Suprapubic skin (tissue), 4 donors: Measurements from ENCODE around the gene ZNF24. TPM values are rescaled to one million over a fixed set of nuclear protein-coding genes. Genes with fewer than 3 reads are reported as not detected.

Experiments used
- DNase-seq, 2 donors: peaks; one replicate each; pipeline ENCODE4 v3.0.0-alpha.2; 2019; ENCODE audit warnings: low spot score in 2 of 2
- H3K27ac ChIP-seq: fragments of 200-600 bp; sonication (generic); one replicate; pipeline ENCODE4 v1.5.1; 2019
- H3K27me3 ChIP-seq: fragments of 200-600 bp; sonication (generic); one replicate; pipeline ENCODE4 v1.5.1; 2019
- H3K36me3 ChIP-seq: fragments of 200-600 bp; sonication (generic); one replicate; pipeline ENCODE4 v1.5.1; 2019
- H3K4me1 ChIP-seq: fragments of 200-600 bp; sonication (generic); one replicate; pipeline ENCODE4 v1.5.1; 2019
- H3K4me3 ChIP-seq: fragments of 200-600 bp; sonication (generic); one replicate; pipeline ENCODE4 v1.5.1; 2019; ENCODE audit warnings: mild to moderate bottlenecking
- H3K9me3 ChIP-seq: fragments of 200-600 bp; sonication (generic); one replicate; pipeline ENCODE4 v1.5.1; 2019
- CTCF ChIP-seq, 2 donors: fragments of 200-600 bp in 1 of 2; fragments of 450-650 bp in 1 of 2; sonication (generic) in 1 of 2; IDR thresholded peaks; one replicate each; pipeline ENCODE4 v1.5.1; 2016 to 2019; ENCODE audit warnings: antibody characterized with exemption in 2 of 2, mild to moderate bottlenecking in 1 of 2, moderate library complexity in 1 of 2
- EP300 ChIP-seq: sonication (generic); formaldehyde crosslinking; IDR thresholded peaks from one replicate; pipeline ENCODE4 v1.6.1; 2017; ENCODE audit warnings: antibody characterized with exemption
- POLR2A ChIP-seq, 2 donors: fragments of 450-650 bp; IDR thresholded peaks; one replicate each; pipeline ENCODE4 v1.6.1; 2017; ENCODE audit warnings: antibody characterized with exemption in 2 of 2, mild to moderate bottlenecking in 2 of 2, moderate library complexity in 2 of 2
- POLR2AphosphoS5 ChIP-seq, 3 donors: sonication (generic); formaldehyde crosslinking; IDR thresholded peaks; one replicate each; pipeline ENCODE4 v1.6.1; 2017; ENCODE audit warnings: antibody characterized with exemption in 3 of 3
- WGBS: methylation state at CpG from one replicate; pipeline ENCODE4 v1.1.5; 2018; 5-methylcytosine and 5-hydroxymethylcytosine counted together
- total RNA-seq, 4 donors: library from RNA; depleted of rRNA; stranded (reverse); fragments of >200 nt; gene quantifications; one replicate each; pipeline ENCODE4 v1.1.0, GENCODE V29; 2016

The ZNF24 gene
- total RNA-seq, 4 donors from 2014 or later, result 28.9 to 46.4 (median 37.4) TPM

DNA sequence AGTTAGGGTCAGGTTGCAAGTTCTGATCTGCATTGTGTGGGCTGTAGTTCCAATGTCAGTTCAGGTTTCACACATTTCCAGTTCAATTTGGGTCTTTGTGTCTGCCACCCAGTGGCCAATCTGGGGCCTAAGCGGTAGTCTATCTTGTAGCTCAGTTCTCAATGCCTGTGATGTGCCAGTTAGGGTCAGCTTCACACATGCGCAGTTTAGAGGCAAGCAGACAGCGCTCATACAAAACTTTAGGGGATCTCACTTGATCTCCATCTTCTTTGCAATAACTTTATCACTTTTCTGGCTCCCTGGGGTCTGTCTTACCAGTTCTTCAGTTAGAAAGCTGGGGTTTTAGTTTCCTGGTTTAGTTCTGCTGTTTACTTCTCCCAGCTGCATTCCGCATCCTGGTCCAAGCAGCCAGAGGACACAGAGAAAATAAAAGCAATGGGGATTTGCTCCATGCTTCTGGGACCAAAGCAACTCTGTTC lies 11.0 kb upstream of the ZNF24 start:
- DNase-seq, result peak; percentile 68 to 83
- H3K27me3 ChIP-seq, result no peaks in the 10 kb centered on the region
- H3K4me3 ChIP-seq, result no peak overlapping the region
- TF ChIP-seq CTCF (IDR thresholded peaks at IDR 0.05), result peak; percentile 28 to 60
- no peak for TF ChIP-seq POLR2A (IDR thresholded peaks at IDR 0.05)
- TF ChIP-seq EP300, result no peak
- H3K27ac ChIP-seq, result no peak overlapping the region
- 34% methylated on average over 4 of the region's 4 CpGs for WGBS
- no peaks in the 10 kb centered on the region for H3K36me3 ChIP-seq
- H3K4me1 ChIP-seq, result no peaks in the 10 kb centered on the region
- H3K9me3 ChIP-seq, result no peaks in the 10 kb centered on the region

DNA sequence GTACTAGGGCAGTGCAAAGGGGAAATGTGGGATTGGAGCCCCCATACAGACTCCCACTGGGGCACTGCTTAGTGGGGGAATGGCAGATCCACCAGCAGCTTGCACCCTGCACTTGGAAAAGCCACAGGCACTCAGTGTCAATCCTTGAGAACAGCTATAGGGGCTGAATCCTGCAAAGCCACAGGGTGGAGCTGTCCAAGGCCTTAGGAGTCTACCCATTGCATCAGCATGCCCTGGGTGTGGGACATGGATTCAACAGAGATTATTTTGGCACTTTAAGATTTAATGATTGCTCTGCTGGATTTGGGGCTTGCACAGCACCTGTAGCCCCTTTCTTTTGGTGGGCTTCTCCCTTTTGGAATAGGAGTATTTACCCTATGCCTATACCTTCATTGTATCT lies 8.6 kb upstream of the ZNF24 start:
- Histone ChIP-seq H3K9me3 (no peaks in the 10 kb centered on the region), H3K27ac (no peak overlapping the region), H3K27me3 (no peaks in the 10 kb centered on the region), H3K4me1 (no peaks in the 10 kb centered on the region), H3K36me3 (no peaks in the 10 kb centered on the region), H3K4me3 (no peak overlapping the region)
- DNase-seq, result no peak
- TF ChIP-seq CTCF (IDR thresholded peaks at IDR 0.05) (no peak), POLR2AphosphoS5 (IDR thresholded peaks at IDR 0.05) (no peak), EP300 (no peak), POLR2A (IDR thresholded peaks at IDR 0.05) (no peak)

DNA sequence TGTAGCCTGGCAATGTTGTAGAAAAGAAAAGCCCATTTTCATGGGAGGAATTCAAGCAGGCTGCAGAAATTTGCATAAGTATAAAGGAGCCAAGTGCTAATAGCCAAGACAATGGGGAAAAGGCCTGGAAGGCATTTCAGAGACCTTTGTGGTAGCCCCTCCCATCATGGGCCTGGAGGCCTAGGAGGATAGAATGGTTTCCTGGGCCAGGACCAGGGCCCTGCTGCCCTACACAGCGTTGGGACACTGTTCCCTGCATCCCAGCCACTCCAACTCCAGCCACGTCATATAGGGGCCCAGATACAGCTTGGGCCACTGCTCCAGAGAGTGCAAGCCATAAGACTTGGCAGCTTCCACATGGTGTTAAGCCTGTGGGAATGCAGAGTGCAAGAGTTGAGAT lies 8.1 kb upstream of the ZNF24 start:
- TF ChIP-seq CTCF (IDR thresholded peaks at IDR 0.05), result no peak
- no peak for TF ChIP-seq EP300
- no peak for TF ChIP-seq POLR2A (IDR thresholded peaks at IDR 0.05)
- TF ChIP-seq POLR2AphosphoS5 (IDR thresholded peaks at IDR 0.05), result no peak
- H3K4me1 ChIP-seq, result no peaks in the 10 kb centered on the region
- no peaks in the 10 kb centered on the region for H3K9me3 ChIP-seq
- H3K27me3 ChIP-seq, result no peaks in the 10 kb centered on the region
- WGBS, result 100% methylated on average over 2 of the region's 2 CpGs
- no peaks in the 10 kb centered on the region for H3K36me3 ChIP-seq
- H3K27ac ChIP-seq, result no peak overlapping the region
- no peak overlapping the region for H3K4me3 ChIP-seq
- no peak for DNase-seq

GRCh38 chr18:35348001-35348400 lies 3.8 kb upstream of the ZNF24 start:
- peaks cover 15% of the 10 kb centered on the region for H3K4me1 ChIP-seq
- 70% methylated on average over 3 of the region's 3 CpGs for WGBS
- DNase-seq, result no peak
- H3K27ac ChIP-seq, result no peak overlapping the region
- H3K27me3 ChIP-seq, result no peaks in the 10 kb centered on the region
- H3K4me3 ChIP-seq, result no peak overlapping the region
- H3K9me3 ChIP-seq, result no peaks in the 10 kb centered on the region
- TF ChIP-seq EP300 (no peak), POLR2A (IDR thresholded peaks at IDR 0.05) (no peak), POLR2AphosphoS5 (IDR thresholded peaks at IDR 0.05) (no peak), CTCF (IDR thresholded peaks at IDR 0.05) (no peak)
- H3K36me3 ChIP-seq, result no peaks in the 10 kb centered on the region

DNA sequence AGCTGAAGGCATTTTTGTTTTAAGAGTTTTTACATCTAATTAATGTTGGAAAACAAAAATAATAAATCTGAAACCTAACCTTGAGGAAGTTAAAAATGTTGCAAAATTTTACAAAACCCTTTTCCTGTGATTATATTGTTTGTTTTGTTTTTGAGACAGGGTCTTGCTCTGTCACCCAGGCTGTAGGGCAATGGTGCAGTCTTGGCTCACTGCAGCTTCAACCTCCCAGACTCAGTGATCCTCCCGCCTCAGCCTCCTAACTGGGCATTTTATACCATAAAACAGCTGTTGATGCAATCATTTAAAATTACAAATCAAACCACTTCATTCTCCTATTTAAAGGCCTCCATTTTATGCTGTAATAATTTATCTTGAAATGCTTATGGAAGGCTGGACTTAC lies 1.7 kb upstream of the ZNF24 start:
- WGBS, result 94% methylated on average over 1 of the region's 1 CpG
- H3K4me3 ChIP-seq, result no peak overlapping the region
- TF ChIP-seq POLR2AphosphoS5 (IDR thresholded peaks at IDR 0.05) (no peak), POLR2A (IDR thresholded peaks at IDR 0.05) (no peak)
- DNase-seq, result no peak
- H3K36me3 ChIP-seq, result no peaks in the 10 kb centered on the region
- H3K9me3 ChIP-seq, result no peaks in the 10 kb centered on the region
- H3K27ac ChIP-seq, result no peak overlapping the region
- H3K4me1 ChIP-seq, result peaks cover 32% of the 10 kb centered on the region
- H3K27me3 ChIP-seq, result no peaks in the 10 kb centered on the region

- TF ChIP-seq POLR2A (IDR thresholded peaks at IDR 0.05), result no peak
- TF ChIP-seq EP300, result no peak
- no peak for TF ChIP-seq CTCF (IDR thresholded peaks at IDR 0.05)
- no peak for TF ChIP-seq POLR2AphosphoS5 (IDR thresholded peaks at IDR 0.05)
- Histone ChIP-seq H3K36me3 (peaks cover 2% of the 10 kb centered on the region), H3K27me3 (no peaks in the 10 kb centered on the region), H3K4me3 (no peak overlapping the region), H3K9me3 (no peaks in the 10 kb centered on the region), H3K27ac (peak overlapping the region; percentile 99), H3K4me1 (peaks cover 32% of the 10 kb centered on the region)
- WGBS, result 43% methylated on average over 6 of the region's 6 CpGs
- no peak for DNase-seq
Measured at GRCh38 chr18:35345460-35345921, 1.3 kb upstream of the ZNF24 start.
